ENCODE results near the gene MYL5.
A peak's percentile ranks its signal among the peaks of the same experiment; 100 is the strongest.

Gene MYL5

GRCh38 chr4:687048-687970 is 13.0 kb downstream of the MYL5 start:
- Histone ChIP-seq H3K27me3 (peaks cover 0 to 41% of the 10 kb centered on the region in 2 donors), H3K4me1 (peaks cover 0 to 28% (median 12%) of the 10 kb centered on the region in 4 donors), H3K27ac (peak overlapping the region; percentile 37 to 62), H3K4me3 (peak overlapping the region in 1 of 2 donors; percentile 18), H3K36me3 (peaks cover 0 to 4% (median 0%) of the 10 kb centered on the region in 3 donors), H3K9me3 (no peaks in the 10 kb centered on the region)
- intact Hi-C loops (cut with DNase I; ENCODE audit: low total_unique reads), result no loop called here
- no peak for TF ChIP-seq CTCF (IDR thresholded peaks at IDR 0.05)
- peak; percentile 92 to 94 for DNase-seq

- Histone ChIP-seq H3K27me3 (peaks cover 0 to 41% of the 10 kb centered on the region in 2 donors), H3K9me3 (no peaks in the 10 kb centered on the region), H3K27ac (peak overlapping the region; percentile 49 to 62), H3K36me3 (peaks cover 0 to 4% (median 0%) of the 10 kb centered on the region in 3 donors), H3K4me3 (peak overlapping the region; percentile 50 to 54), H3K4me1 (peaks cover 0 to 28% (median 12%) of the 10 kb centered on the region in 4 donors)
- DNase-seq, result no peak
- no peak for TF ChIP-seq CTCF (IDR thresholded peaks at IDR 0.05)
- intact Hi-C loops (cut with DNase I; ENCODE audit: low total_unique reads), result no loop called here
Measured at GRCh38 chr4:687971-688853, 13.9 kb downstream of the MYL5 start.

GRCh38 chr4:688854-689681 is 14.7 kb downstream of the MYL5 start, which contains the start of gene SLC49A3:
SLC49A3 (minus strand) TSS chr4:689151; CDS start chr4:689127, 24 bp downstream.
- no peak for TF ChIP-seq CTCF (IDR thresholded peaks at IDR 0.05)
- H3K4me1 ChIP-seq, result peaks cover 0 to 28% (median 12%) of the 10 kb centered on the region in 4 donors
- H3K27me3 ChIP-seq, result peaks cover 0 to 42% of the 10 kb centered on the region in 2 donors
- H3K9me3 ChIP-seq, result no peaks in the 10 kb centered on the region
- DNase-seq, result no peak
- H3K27ac ChIP-seq, result peak within 1 kb of the TSS; percentile 49 to 62
- peak within 1 kb of the TSS; percentile 50 to 54 for H3K4me3 ChIP-seq
- H3K36me3 ChIP-seq, result peaks cover 0 to 4% (median 0%) of the 10 kb centered on the region in 3 donors
- intact Hi-C loops (cut with DNase I; ENCODE audit: low total_unique reads), result no loop called here

GRCh38 chr4:689723-690122 is 15.4 kb downstream of the MYL5 start:
- no peak for DNase-seq
- Histone ChIP-seq H3K9me3 (no peaks in the 10 kb centered on the region), H3K4me1 (peaks cover 0 to 28% (median 12%) of the 10 kb centered on the region in 4 donors), H3K36me3 (peaks cover 0 to 4% (median 0%) of the 10 kb centered on the region in 3 donors), H3K27ac (peak overlapping the region in 1 of 2 donors; percentile 62), H3K27me3 (peaks cover 0 to 42% of the 10 kb centered on the region in 2 donors), H3K4me3 (no peak overlapping the region)
- intact Hi-C loops (cut with DNase I; ENCODE audit: low total_unique reads), result no loop called here
- no peak for TF ChIP-seq CTCF (IDR thresholded peaks at IDR 0.05)
